ENCODE measurements around the gene SMYD2.
"Not testable (repeated sequence)": the region's sequence is repeated elsewhere in the genome, so short reads cannot be mapped to it uniquely, and the experiment has no call there.

The SMYD2 gene

GRCh38 chr1:214271995-214272731, 8.8 kb upstream of the SMYD2 start:
- no peak for DNase-seq (ENCODE audit: low read depth in 3 of 3)

GRCh38 chr1:214272964-214273533, 7.9 kb upstream of the SMYD2 start:
- no peak for DNase-seq (ENCODE audit: low read depth in 3 of 3)

- DNase-seq (ENCODE audit: low read depth in 3 of 3) = not testable (repeated sequence)
Measured at GRCh38 chr1:214275700-214276099, 5.3 kb upstream of the SMYD2 start.

GRCh38 chr1:214276786-214277185, 4.2 kb upstream of the SMYD2 start:
- DNase-seq (ENCODE audit: low read depth in 3 of 3) = no peak

GRCh38 chr1:214277704-214278635, 3.0 kb upstream of the SMYD2 start:
- no peak for DNase-seq (ENCODE audit: low read depth in 3 of 3)

GRCh38 chr1:214280386-214281020, 456 bp upstream of the SMYD2 start:
- DNase-seq (ENCODE audit: low read depth in 3 of 3) = no peak

GRCh38 chr1:214281720-214282629, 1.0 kb downstream of the SMYD2 start:
- DNase-seq (ENCODE audit: low read depth in 3 of 3) = no peak

- DNase-seq (ENCODE audit: low read depth in 3 of 3) = no peak
Measured at GRCh38 chr1:214282630-214283242, 1.8 kb downstream of the SMYD2 start.

- DNase-seq (ENCODE audit: low read depth in 3 of 3) = no peak
Measured at GRCh38 chr1:214285610-214286440, 4.9 kb downstream of the SMYD2 start.

GRCh38 chr1:214287884-214288283, 6.9 kb downstream of the SMYD2 start:
- no peak for DNase-seq (ENCODE audit: low read depth in 3 of 3)

- DNase-seq (ENCODE audit: low read depth in 3 of 3) = no peak
Measured at GRCh38 chr1:214289574-214290272, 8.8 kb downstream of the SMYD2 start.

- no peak for DNase-seq (ENCODE audit: low read depth in 3 of 3)
Measured at GRCh38 chr1:214290424-214291037, 9.6 kb downstream of the SMYD2 start.

GRCh38 chr1:214292322-214292721, 11.4 kb downstream of the SMYD2 start:
- DNase-seq (ENCODE audit: low read depth in 3 of 3) = no peak

- no peak for DNase-seq (ENCODE audit: low read depth in 3 of 3)
Measured at GRCh38 chr1:214295934-214296333, 15.0 kb downstream of the SMYD2 start.

- DNase-seq (ENCODE audit: low read depth in 3 of 3) = no peak
Measured at GRCh38 chr1:214296860-214297745, 16.1 kb downstream of the SMYD2 start.

- no peak for DNase-seq (ENCODE audit: low read depth in 3 of 3)
Measured at GRCh38 chr1:214300149-214300780, 19.3 kb downstream of the SMYD2 start.

GRCh38 chr1:214301526-214301925, 20.6 kb downstream of the SMYD2 start:
- DNase-seq (ENCODE audit: low read depth in 3 of 3) = no peak

All from stimulated activated CD4-positive, alpha-beta T cell treated with anti-CD3 and anti-CD28 coated beads, TNF-alpha, amount 100 ng/mL, for 48 hours (primary cell).